Activated naive CD4-positive, alpha-beta T cell treated with anti-CD3 and anti-CD28 coated beads, Interleukin-2, amount 50 U/mL, for 24 hours (primary cell): ENCODE measurements around the gene UAP1L1.

Experiments
- H3K27ac Mint-ChIP-seq: one replicate; pipeline ENCODE4 v1.8.0; 2021; ENCODE audit warnings: mild to moderate bottlenecking, mixed read lengths
- H3K27me3 Mint-ChIP-seq: one replicate; pipeline ENCODE4 v1.8.0; 2021; ENCODE audit warnings: mixed read lengths
- H3K36me3 Mint-ChIP-seq: one replicate; pipeline ENCODE4 v1.8.0; 2021; ENCODE audit warnings: mixed read lengths
- H3K4me1 Mint-ChIP-seq: one replicate; pipeline ENCODE4 v1.8.0; 2021; ENCODE audit warnings: mixed read lengths
- H3K4me3 Mint-ChIP-seq: one replicate; pipeline ENCODE4 v1.8.0; 2021; ENCODE audit warnings: mild to moderate bottlenecking, mixed read lengths
- H3K9me3 Mint-ChIP-seq: one replicate; pipeline ENCODE4 v1.8.0; 2021; ENCODE audit warnings: mixed read lengths

Gene UAP1L1

DNA sequence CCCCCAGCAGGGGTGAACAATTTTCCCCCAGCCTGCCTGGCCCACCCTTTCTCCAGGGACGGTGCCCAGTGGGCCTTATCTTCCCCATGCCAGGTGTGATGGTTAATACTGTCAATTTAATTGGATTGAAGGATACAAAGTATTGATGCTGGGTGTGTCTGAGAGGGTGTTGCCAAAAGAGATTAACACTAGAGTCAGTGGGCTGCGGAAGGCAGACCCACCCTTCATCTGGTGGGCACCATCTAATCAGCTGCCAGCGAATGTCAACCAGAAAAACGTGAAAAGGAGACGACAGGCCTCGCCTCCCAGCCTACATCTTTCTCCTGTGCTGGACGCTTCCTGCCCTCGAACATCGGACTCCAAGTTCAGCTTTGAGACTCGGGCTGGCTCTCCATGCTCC, 39.8 kb upstream of the UAP1L1 start:
- no peak overlapping the region for H3K4me3 Mint-ChIP-seq
- no peak overlapping the region for H3K27ac Mint-ChIP-seq

DNA sequence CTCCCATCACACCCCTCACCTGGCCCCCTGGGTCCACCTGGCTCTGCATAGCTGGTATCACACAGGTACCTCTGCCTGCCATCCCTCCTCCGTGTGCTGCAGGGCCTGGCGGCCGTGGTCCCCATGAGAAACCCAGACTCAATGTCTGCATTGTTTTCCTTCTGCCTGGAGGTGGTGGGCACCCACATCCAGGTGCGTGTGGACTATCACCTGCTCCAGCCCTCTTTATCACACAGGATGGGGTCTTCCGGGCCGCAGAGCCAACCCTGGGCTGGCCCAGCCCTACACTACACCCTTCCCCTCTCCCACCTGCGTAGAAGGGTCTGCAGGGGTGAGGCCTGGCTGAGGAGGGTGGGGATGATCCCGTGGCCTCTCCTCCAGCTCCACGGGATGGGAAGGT, 38.4 kb upstream of the UAP1L1 start:
- Mint-ChIP-seq H3K4me1 (peaks cover 11% of the 10 kb centered on the region), H3K27ac (no peak overlapping the region), H3K4me3 (no peak overlapping the region), H3K36me3 (no peaks in the 10 kb centered on the region), H3K27me3 (no peaks in the 10 kb centered on the region), H3K9me3 (no peaks in the 10 kb centered on the region)

More for the DNA sequence above, 39.8 kb upstream of the UAP1L1 start:
- no peaks in the 10 kb centered on the region for H3K36me3 Mint-ChIP-seq
- H3K4me1 Mint-ChIP-seq, result peaks cover 15% of the 10 kb centered on the region
- no peaks in the 10 kb centered on the region for H3K27me3 Mint-ChIP-seq
- H3K9me3 Mint-ChIP-seq, result no peaks in the 10 kb centered on the region

DNA sequence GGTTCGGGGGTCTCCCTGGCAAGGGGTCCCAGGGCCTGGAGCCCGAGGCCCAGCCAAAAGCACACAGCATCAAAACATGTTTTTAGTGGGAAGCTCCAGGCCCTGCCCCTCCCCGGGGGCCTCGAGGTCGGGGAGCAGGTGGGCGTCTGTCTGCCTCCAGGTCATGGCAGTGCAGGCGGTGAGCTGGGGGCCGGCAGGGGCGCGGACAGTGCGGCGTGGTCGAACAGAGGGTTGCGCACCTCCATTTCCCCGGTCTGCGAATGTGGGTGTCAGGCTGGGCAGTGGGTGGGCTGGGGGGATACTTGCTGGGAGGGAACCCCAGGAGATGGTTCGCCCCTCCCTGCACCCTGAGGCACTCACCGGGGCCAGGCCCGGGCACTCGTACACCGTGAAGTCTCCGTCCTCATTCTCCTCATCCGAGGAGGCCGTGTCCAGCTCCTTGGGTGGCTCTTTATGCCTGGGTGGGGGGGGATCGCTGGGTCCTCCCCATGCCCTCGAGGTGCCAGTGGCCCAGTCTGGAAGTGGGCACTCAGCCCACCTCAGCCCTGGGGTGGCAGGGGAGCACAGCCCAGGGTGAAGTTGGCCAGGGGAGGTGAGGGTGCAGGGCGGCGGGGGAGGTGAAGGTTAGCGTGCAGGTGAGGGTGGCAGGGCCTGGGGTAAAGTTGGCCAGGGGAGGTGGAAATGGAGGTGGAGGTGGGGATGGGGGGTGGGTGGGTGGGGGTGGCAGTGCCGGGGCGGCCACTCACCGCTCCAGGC, 37.5 kb upstream of the UAP1L1 start:
- Mint-ChIP-seq H3K9me3 (no peaks in the 10 kb centered on the region), H3K4me3 (no peak overlapping the region), H3K36me3 (no peaks in the 10 kb centered on the region), H3K27me3 (no peaks in the 10 kb centered on the region), H3K4me1 (peaks cover 12% of the 10 kb centered on the region), H3K27ac (no peak overlapping the region)

DNA sequence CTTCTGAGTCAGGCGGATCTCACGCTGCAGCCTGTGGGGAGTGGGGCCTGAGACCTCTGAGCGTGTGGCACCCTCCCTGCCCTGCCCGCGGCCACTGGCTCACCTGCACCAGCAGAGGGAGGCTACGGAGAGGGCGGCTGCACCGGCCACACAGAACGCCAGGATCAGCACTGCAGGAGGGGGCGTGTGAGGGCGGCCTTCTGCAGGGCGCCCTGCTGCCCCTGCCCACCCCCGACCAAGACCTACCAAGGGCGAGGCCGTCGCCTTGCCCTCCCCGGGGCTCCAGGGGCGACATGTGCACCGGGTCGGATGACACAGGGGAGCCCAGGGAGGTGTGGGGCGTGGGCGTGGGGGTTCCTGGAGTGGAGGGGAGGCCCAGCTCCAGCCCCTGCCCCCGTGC, 36.7 kb upstream of the UAP1L1 start:
- Mint-ChIP-seq H3K27me3 (no peaks in the 10 kb centered on the region), H3K36me3 (no peaks in the 10 kb centered on the region), H3K27ac (no peak overlapping the region), H3K9me3 (no peaks in the 10 kb centered on the region), H3K4me1 (peaks cover 10% of the 10 kb centered on the region), H3K4me3 (no peak overlapping the region)

DNA sequence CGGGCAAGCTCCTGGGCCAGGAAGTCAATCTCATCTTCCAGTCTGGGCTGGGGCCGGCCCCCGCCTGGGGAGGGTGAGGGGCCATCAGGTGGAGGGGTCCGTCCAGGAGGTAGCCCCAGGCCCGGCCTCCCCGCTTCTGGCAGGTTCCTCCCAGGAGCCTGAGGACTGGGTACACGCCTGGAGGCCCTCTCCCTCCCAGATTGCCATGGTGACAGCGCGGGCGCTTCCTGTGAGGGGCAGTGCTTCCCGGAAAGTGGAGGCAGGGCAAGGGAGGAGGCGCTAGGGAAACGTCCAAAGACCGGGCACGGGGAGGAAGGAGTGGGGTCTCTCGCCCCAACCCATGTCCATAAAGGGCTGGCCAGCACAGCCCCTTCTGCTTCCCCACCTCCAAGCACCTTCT, 36.2 kb upstream of the UAP1L1 start:
- peaks cover 10% of the 10 kb centered on the region for H3K4me1 Mint-ChIP-seq
- H3K27me3 Mint-ChIP-seq, result no peaks in the 10 kb centered on the region
- no peak overlapping the region for H3K4me3 Mint-ChIP-seq
- no peak overlapping the region for H3K27ac Mint-ChIP-seq
- no peaks in the 10 kb centered on the region for H3K9me3 Mint-ChIP-seq
- H3K36me3 Mint-ChIP-seq, result no peaks in the 10 kb centered on the region

DNA sequence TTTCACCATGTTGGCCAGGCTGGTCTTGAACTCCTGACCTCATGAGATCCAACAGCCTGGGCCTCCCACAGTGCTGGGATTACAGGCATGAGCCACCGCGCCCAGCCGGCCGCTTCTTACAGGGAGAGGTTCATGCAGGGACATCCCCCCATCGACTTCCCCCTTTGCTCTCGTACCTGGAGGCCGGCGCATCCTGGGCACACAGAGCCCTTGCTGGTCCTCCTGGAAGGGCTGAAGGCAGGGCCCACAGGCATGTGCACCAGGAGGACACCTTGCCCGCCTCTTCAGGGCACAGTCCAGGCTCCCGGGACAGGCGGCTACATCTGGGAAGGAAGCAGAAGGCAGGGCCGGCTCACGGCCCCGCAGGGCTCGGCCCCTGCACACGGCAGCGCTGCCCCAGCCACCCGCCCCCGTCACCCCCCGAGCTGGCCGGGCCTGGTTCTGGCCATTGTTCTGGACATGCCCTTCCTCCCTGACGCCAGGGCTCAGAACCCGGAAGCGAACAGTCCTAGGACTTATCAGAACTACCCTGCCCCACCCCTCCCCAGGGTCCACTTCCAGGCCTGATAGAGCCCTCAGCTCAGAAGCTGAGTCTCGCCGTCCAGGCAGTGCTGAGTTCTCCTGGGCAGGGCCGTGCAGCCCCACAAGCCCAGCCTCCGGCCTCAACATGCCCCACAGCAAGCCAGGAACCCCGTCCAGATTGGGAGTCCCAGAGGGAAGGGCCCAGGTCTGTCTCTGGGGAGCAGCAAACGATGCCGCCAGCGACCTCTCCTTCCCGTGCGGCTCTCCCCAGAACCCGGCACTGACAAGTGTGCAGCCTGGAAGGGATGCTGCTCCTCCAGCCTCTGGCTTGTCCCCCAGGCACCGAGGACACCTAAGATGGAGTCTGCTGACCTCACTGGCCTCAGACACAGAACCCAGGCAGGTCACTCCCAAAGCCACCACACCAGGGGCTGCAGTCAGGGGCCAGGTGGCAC, 34.3 kb upstream of the UAP1L1 start:
- no peak overlapping the region for H3K27ac Mint-ChIP-seq

DNA sequence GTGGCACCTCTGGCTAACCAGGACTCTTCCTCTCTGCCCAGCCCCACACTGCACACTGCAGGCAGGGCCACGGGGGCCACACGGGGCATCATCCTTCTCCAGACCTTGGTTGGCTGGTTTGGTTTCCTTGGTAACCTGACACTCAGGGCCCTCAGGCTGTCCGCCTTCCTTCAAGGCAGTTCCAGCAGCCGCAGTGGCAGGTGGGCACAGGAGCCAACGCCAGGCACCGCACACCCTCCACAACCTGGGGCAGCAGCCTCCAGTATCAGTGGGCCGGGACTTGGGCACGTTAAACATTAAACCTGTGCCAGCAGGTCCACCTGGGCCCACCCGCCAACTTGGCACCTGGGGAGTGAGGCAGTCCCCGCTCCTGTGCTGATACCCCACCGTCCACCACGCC, 33.3 kb upstream of the UAP1L1 start:
- Mint-ChIP-seq H3K4me3 (no peak overlapping the region), H3K27ac (no peak overlapping the region), H3K4me1 (peaks cover 10% of the 10 kb centered on the region), H3K36me3 (no peaks in the 10 kb centered on the region), H3K27me3 (peaks cover 4% of the 10 kb centered on the region), H3K9me3 (no peaks in the 10 kb centered on the region)

More for the DNA sequence above, 34.3 kb upstream of the UAP1L1 start:
- Mint-ChIP-seq H3K4me3 (no peak overlapping the region), H3K9me3 (no peaks in the 10 kb centered on the region), H3K36me3 (no peaks in the 10 kb centered on the region), H3K27me3 (peaks cover 4% of the 10 kb centered on the region), H3K4me1 (peaks cover 10% of the 10 kb centered on the region)

DNA sequence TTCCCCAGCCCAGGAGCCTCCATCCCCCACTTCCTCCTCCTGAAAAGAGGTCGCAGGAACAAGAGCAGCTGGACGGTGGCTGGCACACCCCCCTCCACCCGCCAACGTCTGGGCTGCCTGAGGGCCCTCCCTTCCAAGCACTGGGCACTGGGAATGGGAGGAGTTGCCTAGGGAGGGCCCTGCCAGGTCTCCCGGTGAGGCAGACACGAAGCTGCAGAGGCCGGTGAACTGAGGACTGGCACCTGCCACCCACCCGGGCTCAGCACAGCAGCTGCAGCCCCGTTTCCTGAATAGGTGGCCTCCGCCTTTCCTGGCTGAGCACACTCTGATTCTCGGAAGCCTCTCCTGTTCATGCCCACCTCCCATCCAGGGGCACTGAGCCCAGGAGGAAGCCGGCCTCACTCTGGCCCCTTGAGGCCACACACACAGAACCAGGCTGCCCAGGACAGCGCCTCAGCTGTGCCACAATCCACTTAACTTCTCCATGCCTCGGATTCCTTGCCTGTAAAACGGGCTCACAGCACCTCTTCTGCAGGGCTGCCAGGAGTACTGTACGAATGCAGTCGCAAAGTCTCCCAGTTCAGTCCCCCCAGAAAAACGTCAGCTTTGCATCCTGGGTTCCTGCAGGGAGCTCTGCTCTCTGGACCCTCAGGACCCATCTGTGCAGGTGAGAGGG, 32.7 kb upstream of the UAP1L1 start:
- Mint-ChIP-seq H3K9me3 (no peaks in the 10 kb centered on the region), H3K27me3 (peaks cover 8% of the 10 kb centered on the region), H3K4me1 (peaks cover 12% of the 10 kb centered on the region), H3K27ac (no peak overlapping the region), H3K4me3 (peak overlapping the region; percentile 76), H3K36me3 (no peaks in the 10 kb centered on the region)

DNA sequence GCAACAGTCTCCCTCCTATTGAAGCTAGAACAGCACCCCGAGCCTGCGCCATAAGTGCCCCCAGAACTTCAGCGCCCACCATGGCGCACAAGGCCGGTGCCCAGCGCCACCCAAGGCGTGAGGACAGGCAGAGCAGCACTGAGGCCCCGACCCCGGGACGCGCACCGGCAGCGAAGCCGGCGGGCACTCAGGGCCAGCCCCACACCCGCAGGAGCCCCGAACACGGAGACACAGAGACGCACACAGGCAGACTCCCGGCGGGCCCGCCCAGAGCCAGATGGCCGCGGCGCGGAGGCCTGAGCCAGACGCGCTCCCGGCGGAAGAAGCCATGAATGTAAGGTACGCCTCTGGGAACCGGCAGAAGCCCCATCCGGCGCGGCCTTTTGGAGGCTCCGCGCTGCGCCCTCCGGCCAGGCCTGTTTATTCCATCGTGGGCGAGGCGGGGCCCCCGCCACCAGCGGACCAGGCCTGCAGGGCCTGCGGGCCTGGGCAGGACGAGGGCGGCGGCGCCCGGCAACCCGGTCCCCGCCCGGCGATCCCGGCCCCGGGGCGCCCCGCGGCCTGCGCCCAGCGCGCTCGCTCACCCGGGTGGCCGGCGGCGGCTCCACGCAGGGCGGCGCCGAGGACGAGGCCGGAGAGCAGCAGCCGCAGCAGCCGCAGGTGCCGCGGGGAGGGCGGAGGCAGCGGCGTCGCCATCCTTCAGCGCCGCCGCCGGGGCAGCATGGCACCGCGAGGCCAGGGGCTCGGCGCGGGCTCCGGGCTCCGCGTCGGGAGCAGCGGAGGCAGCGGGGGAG, 31.8 kb upstream of the UAP1L1 start:
- peaks cover 14% of the 10 kb centered on the region for H3K4me1 Mint-ChIP-seq
- no peaks in the 10 kb centered on the region for H3K36me3 Mint-ChIP-seq
- H3K9me3 Mint-ChIP-seq, result no peaks in the 10 kb centered on the region
- no peak overlapping the region for H3K27ac Mint-ChIP-seq
- peaks cover 10% of the 10 kb centered on the region for H3K27me3 Mint-ChIP-seq
- peak overlapping the region; percentile 76 for H3K4me3 Mint-ChIP-seq

DNA sequence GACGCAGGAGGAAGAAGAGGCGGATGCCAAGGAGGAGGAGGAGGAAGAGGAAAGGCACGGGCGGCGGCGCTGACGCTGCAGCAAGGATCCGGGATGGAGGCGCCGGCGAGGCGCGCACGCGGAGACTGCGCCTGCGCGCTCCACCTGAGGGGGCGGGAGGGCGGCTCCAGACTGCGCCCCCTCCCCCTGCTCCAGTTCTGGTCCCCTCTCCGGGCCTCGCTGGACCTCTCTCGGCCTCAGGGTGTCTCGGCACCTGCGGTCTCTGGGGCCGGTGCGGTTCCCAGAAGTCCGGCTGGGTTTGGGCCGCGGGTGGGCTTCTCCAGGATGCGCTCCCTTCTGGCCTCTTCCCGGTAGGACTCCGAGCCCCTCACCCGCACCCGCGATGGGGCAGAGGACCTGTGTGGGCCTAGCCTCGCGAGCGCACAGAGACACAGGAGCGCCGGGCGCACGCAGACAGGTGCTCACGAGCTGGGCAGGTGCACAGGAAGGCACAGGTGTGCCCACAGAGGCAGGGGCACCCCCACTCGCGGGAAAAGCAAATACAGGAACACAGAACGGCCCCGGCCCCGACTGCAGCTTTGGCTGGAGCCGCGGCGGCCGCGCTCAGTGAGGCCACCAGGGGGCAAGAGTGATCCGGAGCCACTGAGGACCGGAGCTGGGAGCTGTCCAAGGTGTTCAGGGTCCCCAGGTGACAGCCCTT, 31.1 kb upstream of the UAP1L1 start, which contains the start of gene NPDC1:
Gene NPDC1, minus strand, starts transcription at position 90 of the 700 bp plus-strand sequence. CDS start 188 bp downstream, outside the sequence.
- no peak within 1 kb of the TSS for H3K27ac Mint-ChIP-seq
- H3K27me3 Mint-ChIP-seq, result peaks cover 10% of the 10 kb centered on the region
- H3K4me1 Mint-ChIP-seq, result peaks cover 14% of the 10 kb centered on the region

DNA sequence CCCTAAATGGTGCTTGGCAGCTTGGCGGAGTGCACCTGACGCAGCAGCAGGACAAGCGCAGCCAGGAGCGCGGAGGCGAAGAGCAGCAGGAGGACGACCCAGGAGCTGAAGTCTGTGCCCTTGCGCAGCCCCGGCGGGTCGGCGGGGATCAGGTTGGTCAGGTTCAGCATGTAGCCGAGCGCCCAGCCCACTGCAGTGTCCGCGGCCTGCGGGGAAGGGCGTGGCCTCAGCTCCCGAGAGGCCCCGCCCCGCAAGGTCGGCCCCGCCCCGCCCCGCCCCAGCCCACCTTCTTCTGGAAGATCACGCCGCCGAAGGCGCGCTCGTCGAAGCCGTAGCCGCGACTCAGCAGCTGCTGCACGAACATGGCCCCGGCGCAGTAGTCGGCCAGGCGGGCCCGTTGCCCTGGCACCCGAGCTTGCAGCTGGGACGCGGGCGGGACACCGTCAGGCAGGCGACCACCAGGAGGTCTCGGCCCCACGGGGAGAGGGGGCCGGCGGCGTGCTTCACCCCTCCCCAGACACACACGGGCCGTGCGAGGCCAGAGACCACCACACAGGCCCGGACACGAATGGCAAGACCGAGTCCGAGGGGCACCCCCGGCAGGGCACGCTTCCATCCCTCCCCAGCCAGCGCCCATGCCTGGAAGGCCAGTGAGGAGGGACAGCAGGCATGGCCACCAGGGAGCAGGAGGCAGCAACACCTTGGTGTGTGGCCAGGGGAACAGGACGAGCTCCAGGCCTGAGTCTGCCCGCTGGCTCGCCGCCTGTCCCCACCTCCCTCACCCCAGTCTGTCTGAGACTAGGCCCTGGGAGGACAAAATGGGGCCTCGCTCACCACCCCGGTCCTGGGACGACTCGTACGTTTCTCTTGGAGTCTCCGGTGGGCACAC, 28.4 kb upstream of the UAP1L1 start:
- no peaks in the 10 kb centered on the region for H3K9me3 Mint-ChIP-seq
- H3K36me3 Mint-ChIP-seq, result no peaks in the 10 kb centered on the region
- H3K4me1 Mint-ChIP-seq, result peaks cover 14% of the 10 kb centered on the region
- H3K4me3 Mint-ChIP-seq, result no peak overlapping the region
- H3K27me3 Mint-ChIP-seq, result peaks cover 11% of the 10 kb centered on the region
- no peak overlapping the region for H3K27ac Mint-ChIP-seq

More for the DNA sequence above, 31.1 kb upstream of the UAP1L1 start, which contains the start of gene NPDC1:
- peak within 1 kb of the TSS; percentile 76 for H3K4me3 Mint-ChIP-seq
- H3K36me3 Mint-ChIP-seq, result no peaks in the 10 kb centered on the region
- H3K9me3 Mint-ChIP-seq, result no peaks in the 10 kb centered on the region

DNA sequence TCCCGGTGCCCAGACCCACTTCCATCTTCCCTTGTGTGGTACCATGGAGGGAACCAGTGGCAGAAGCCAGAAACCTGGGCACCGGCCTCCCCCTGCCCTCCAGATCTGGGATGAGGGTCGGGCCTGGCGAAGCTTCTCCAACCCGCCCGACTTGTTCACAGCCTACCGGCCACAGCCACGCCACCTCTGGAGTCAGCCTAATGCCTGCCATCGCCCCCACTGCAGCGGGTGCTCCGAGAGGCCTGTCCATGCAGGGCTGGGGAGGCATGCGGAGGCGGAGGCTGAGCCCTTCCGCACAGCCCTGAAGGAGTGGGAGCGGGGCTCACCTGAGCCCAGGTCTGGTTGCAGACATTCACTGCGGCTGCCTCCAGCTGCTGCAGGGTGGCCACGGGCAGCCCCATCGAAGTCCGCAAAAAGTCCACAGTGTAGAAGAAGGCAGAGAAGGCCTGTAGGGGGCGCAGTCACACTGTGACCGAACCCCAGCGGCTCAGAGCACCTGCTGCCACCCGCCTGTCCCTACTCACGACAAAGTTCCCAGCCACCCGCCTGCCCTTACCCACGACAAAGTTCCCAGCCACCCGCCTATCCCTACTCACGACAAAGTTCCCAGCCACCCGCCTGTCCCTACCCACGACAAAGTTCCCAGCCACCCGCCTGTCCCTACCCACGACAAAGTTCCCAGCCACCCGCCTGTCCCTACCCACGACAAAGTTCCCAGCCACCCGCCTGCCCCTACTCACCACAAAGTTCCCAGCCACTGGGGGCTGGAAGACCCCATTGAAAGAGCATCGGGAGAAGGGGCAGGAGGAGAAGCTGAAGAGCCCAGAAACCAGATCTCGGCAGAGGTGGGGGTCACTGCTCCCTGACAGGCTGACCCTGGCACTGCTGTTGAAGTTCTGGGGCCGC, 27.5 kb upstream of the UAP1L1 start:
- no peak overlapping the region for H3K4me3 Mint-ChIP-seq
- no peaks in the 10 kb centered on the region for H3K36me3 Mint-ChIP-seq
- no peak overlapping the region for H3K27ac Mint-ChIP-seq
- no peaks in the 10 kb centered on the region for H3K9me3 Mint-ChIP-seq
- H3K27me3 Mint-ChIP-seq, result peaks cover 11% of the 10 kb centered on the region
- H3K4me1 Mint-ChIP-seq, result peaks cover 8% of the 10 kb centered on the region

DNA sequence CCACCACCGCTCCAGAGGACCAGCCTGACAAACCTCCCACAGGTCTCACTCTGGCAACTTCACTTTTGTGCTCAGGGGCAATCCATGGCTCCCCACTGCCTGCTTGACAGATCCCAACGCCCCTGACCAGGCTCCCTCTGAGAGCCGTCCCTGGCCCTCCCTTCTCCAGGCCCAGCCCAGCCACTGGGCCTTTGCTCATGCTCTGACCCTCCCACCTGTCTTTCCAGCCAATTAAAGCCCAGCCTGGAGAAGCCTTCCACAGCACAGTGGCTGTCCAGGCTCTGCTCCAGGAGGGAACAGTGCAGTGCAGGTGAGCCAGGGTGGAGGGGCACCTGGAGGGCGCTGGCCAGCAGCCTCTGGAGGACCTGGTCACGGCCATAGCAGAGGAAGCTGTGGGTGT, 26.7 kb upstream of the UAP1L1 start:
- H3K4me3 Mint-ChIP-seq, result no peak overlapping the region
- no peaks in the 10 kb centered on the region for H3K9me3 Mint-ChIP-seq
- H3K27me3 Mint-ChIP-seq, result peaks cover 11% of the 10 kb centered on the region
- H3K27ac Mint-ChIP-seq, result no peak overlapping the region
- H3K4me1 Mint-ChIP-seq, result peaks cover 4% of the 10 kb centered on the region
- H3K36me3 Mint-ChIP-seq, result no peaks in the 10 kb centered on the region
